H9 (cell line): Measurements from ENCODE around the gene COG6. TPM values are rescaled to one million over a fixed set of nuclear protein-coding genes. Genes with fewer than 3 reads are reported as not detected.

Experiments
- DNase-seq: peaks from one replicate; pipeline ENCODE4 v3.0.0-alpha.2; 2017
- H2AFZ ChIP-seq: one replicate; pipeline ENCODE4 v1.6.1; 2013; ENCODE audit warnings: mild to moderate bottlenecking, low read length, control low read depth, moderate library complexity
- H2AK5ac ChIP-seq: 2 replicates; pipeline ENCODE4 v1.6.1; 2013; ENCODE audit warnings: low read length, control low read depth, mixed read lengths; ENCODE audit not compliant: insufficient read length
- H2BK120ac ChIP-seq: one replicate; pipeline ENCODE4 v1.6.1; 2013; ENCODE audit warnings: low read depth, mild to moderate bottlenecking, low read length, control low read depth, inconsistent platforms; ENCODE audit not compliant: poor library complexity, severe bottlenecking
- H2BK12ac ChIP-seq: 2 replicates; pipeline ENCODE4 v1.6.1; 2013; ENCODE audit warnings: low read length, control low read depth, mixed read lengths, low read depth; ENCODE audit not compliant: insufficient read length
- H2BK15ac ChIP-seq: 2 replicates; pipeline ENCODE4 v1.6.1; 2013; ENCODE audit warnings: low read depth, low read length, control low read depth
- H2BK20ac ChIP-seq: one replicate; pipeline ENCODE4 v1.6.1; 2013; ENCODE audit warnings: low read depth, mild to moderate bottlenecking, low read length, control low read depth, inconsistent platforms; ENCODE audit not compliant: poor library complexity, severe bottlenecking
- H2BK5ac ChIP-seq: 2 replicates; pipeline ENCODE4 v1.6.1; 2013; ENCODE audit warnings: low read length, control low read depth, mixed read lengths; ENCODE audit not compliant: insufficient read length
- H3K14ac ChIP-seq: 2 replicates; pipeline ENCODE4 v1.6.1; 2013; ENCODE audit warnings: low read length, control low read depth; ENCODE audit not compliant: insufficient read depth
- H3K18ac ChIP-seq: 2 replicates; pipeline ENCODE4 v1.6.1; 2013; ENCODE audit warnings: low read depth, mild to moderate bottlenecking, mixed read lengths, low read length, control low read depth; ENCODE audit not compliant: insufficient read length
- H3K23ac ChIP-seq: 2 replicates; pipeline ENCODE4 v1.6.1; 2013; ENCODE audit warnings: low read length, control low read depth, mixed read lengths, low read depth; ENCODE audit not compliant: insufficient read length
- H3K23me2 ChIP-seq: 2 replicates; pipeline ENCODE4 v1.6.1; 2013; ENCODE audit warnings: low read depth, mild to moderate bottlenecking, mixed read lengths, low read length, control low read depth; ENCODE audit not compliant: insufficient read length, poor library complexity, severe bottlenecking
- H3K27ac ChIP-seq: 2 replicates; pipeline ENCODE4 v1.5.1; 2013; ENCODE audit warnings: low read length, control low read depth, mixed read lengths, low read depth; ENCODE audit not compliant: insufficient read length
- H3K27me3 ChIP-seq: 2 replicates; pipeline ENCODE4 v1.6.1; 2013; ENCODE audit warnings: low read length, control low read depth, inconsistent platforms; ENCODE audit not compliant: insufficient read depth
- H3K4ac ChIP-seq: 2 replicates; pipeline ENCODE4 v1.6.1; 2013; ENCODE audit warnings: low read depth, mild to moderate bottlenecking, control low read depth, inconsistent platforms, low read length, moderate library complexity
- H3K4me1 ChIP-seq: 2 replicates; pipeline ENCODE4 v1.6.1; 2013; ENCODE audit warnings: low read length, control low read depth, inconsistent platforms; ENCODE audit not compliant: insufficient read depth
- H3K4me2 ChIP-seq: 2 replicates; pipeline ENCODE4 v1.6.1; 2013; ENCODE audit warnings: low read length, control low read depth, mixed read lengths; ENCODE audit not compliant: insufficient read length, insufficient read depth
- H3K56ac ChIP-seq: 2 replicates; pipeline ENCODE4 v1.6.1; 2013; ENCODE audit warnings: low read depth, mild to moderate bottlenecking, mixed read lengths, low read length, control low read depth; ENCODE audit not compliant: insufficient read length
- H3K79me1 ChIP-seq: 2 replicates; pipeline ENCODE4 v1.6.1; 2013; ENCODE audit warnings: low read depth, mild to moderate bottlenecking, moderate library complexity, low read length, control low read depth, inconsistent platforms; ENCODE audit not compliant: insufficient read depth, poor library complexity, severe bottlenecking
- H3K79me2 ChIP-seq: 2 replicates; pipeline ENCODE4 v1.6.1; 2013; ENCODE audit warnings: low read length, control low read depth, inconsistent platforms; ENCODE audit not compliant: insufficient read depth
- H3K9ac ChIP-seq: 2 replicates; pipeline ENCODE4 v1.6.1; 2013; ENCODE audit warnings: low read length, control low read depth, mixed read lengths; ENCODE audit not compliant: insufficient read length; ENCODE audit errors: extremely low read depth
- H3K9me3 ChIP-seq: one replicate; pipeline ENCODE4 v1.6.1; 2013; ENCODE audit warnings: low read depth, low read length, inconsistent platforms; ENCODE audit not compliant: control insufficient read depth
- H3T11ph ChIP-seq: one replicate; pipeline ENCODE4 v1.6.1; 2013; ENCODE audit warnings: mild to moderate bottlenecking, low read length, control low read depth, inconsistent platforms
- H4K20me1 ChIP-seq: one replicate; pipeline ENCODE4 v1.6.1; 2013; ENCODE audit not compliant: control insufficient read depth, insufficient read length, insufficient read depth
- H4K5ac ChIP-seq: 2 replicates; pipeline ENCODE4 v1.6.1; 2013; ENCODE audit warnings: low read depth, mild to moderate bottlenecking, mixed read lengths, low read length, control low read depth; ENCODE audit not compliant: insufficient read length
- H4K8ac ChIP-seq: replicated peaks from 2 replicates; pipeline ENCODE4 v1.6.1; 2013; ENCODE audit warnings: low read length, control low read depth, mixed read lengths, low read depth; ENCODE audit not compliant: insufficient read length
- H4K91ac ChIP-seq: 2 replicates; pipeline ENCODE4 v1.6.1; 2013; ENCODE audit warnings: low read depth, mild to moderate bottlenecking, moderate library complexity, mixed read lengths, low read length, control low read depth; ENCODE audit not compliant: insufficient read length
- H3K27ac Mint-ChIP-seq, 3 experiments: 2 replicates in 2 of 3; 3 replicates in 1 of 3; pipeline ENCODE4 v1.8.0; 2020 to 2021; ENCODE audit warnings: mixed read lengths in 3 of 3, mild to moderate bottlenecking in 1 of 3, moderate library complexity in 1 of 3
- H3K27me3 Mint-ChIP-seq: 2 replicates; pipeline ENCODE4 v1.8.0; 2021; ENCODE audit warnings: low read depth, mild to moderate bottlenecking, moderate library complexity, mixed read lengths
- H3K36me3 Mint-ChIP-seq, 3 experiments: 2 replicates in 2 of 3; 3 replicates in 1 of 3; pipeline ENCODE4 v1.8.0; 2020 to 2021; ENCODE audit warnings: low read depth in 3 of 3, mixed read lengths in 3 of 3; ENCODE audit not compliant: insufficient read depth in 1 of 3
- H3K4me1 Mint-ChIP-seq, 2 experiments: 2 replicates each; pipeline ENCODE4 v1.8.0; 2020; ENCODE audit warnings: mixed read lengths in 2 of 2
- H3K4me3 Mint-ChIP-seq, 2 experiments: 2 replicates in 1 of 2; 3 replicates in 1 of 2; pipeline ENCODE4 v1.8.0; 2020 to 2021; ENCODE audit warnings: mild to moderate bottlenecking in 2 of 2, mixed read lengths in 2 of 2, moderate library complexity in 1 of 2
- H3K9me3 Mint-ChIP-seq, 2 experiments: 2 replicates in 1 of 2; 3 replicates in 1 of 2; pipeline ENCODE4 v1.8.0; 2020; ENCODE audit warnings: mild to moderate bottlenecking in 2 of 2, mixed read lengths in 2 of 2, moderate library complexity in 1 of 2
- WGBS: extraction: QIAGEN DNeasy Blood & Tissue Kit; methylation state at CpG from one replicate; pipeline ENCODE4 v1.1.7; 2013; ENCODE audit warnings: missing lambda C conversion rate, low lambda C conversion rate, mixed read lengths; ENCODE audit not compliant: insufficient read length; ENCODE audit errors: extremely low coverage; 5-methylcytosine and 5-hydroxymethylcytosine counted together
- microRNA-seq: library from miRNA; unstranded; fragments of <30 nt; microRNA quantifications from one replicate; pipeline ENCODE4, GENCODE V29; 2020; ENCODE audit warnings: borderline microRNAs expressed
- total RNA-seq: library from RNA; stranded (reverse); gene quantifications from 2 replicates; pipeline ENCODE4 v1.2.1, GENCODE V29; 2021
- TF ChIP-seq, protein P1 (sequence below): fragments of 200-600 bp; sonication (generic); conservative IDR thresholded peaks from 3 replicates; pipeline ENCODE4 v1.8.0; 2021; ENCODE audit warnings: antibody characterized with exemption, mild to moderate bottlenecking

COG6 gene
- total RNA-seq, 1 experiment from 2014 or later = 23.7 TPM

DNA sequence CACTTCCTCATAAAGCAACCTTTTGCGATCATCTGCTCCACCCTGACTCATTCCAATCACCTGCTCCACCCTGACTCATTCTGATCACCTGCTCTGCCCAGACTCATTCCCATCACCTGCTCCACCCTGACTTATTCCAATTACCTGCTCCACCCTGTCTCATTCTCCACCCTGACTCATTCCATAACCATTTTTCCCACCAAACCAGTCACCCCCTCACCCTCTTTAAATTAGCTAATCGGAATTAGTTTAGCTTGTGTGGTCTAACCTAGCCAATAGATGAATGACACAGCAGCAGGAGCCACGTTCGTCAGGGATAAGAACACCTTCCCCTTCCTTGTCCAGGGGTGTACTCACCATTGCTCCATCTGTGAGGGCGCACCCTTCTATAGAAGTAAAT is 134.0 kb downstream of the COG6 start:
- Histone ChIP-seq H3K14ac (no peak overlapping the region), H3K4me1 (peaks cover 9% of the 10 kb centered on the region; the same call in 1 of the 2 replicates), H4K5ac (no peak overlapping the region), H3K79me1 (no peaks in the 10 kb centered on the region), H3K23me2 (no peaks in the 10 kb centered on the region), H3K9ac (no peak overlapping the region), H3K18ac (no peak overlapping the region), H2BK5ac (no peak overlapping the region), H3K4me2 (no peak overlapping the region), H2AFZ (no peak overlapping the region), H2BK12ac (no peak overlapping the region), H3T11ph (no peak overlapping the region), H3K79me2 (no peaks in the 10 kb centered on the region), H3K4ac (no peak overlapping the region), H3K56ac (no peak overlapping the region), H4K20me1 (no peaks in the 10 kb centered on the region), H3K9me3 (peaks cover 6% of the 10 kb centered on the region), H2BK20ac (no peak overlapping the region), H2BK15ac (peak overlapping the region; percentile 94; the same call in 1 of the 2 replicates), H3K27ac (no peak overlapping the region), H2BK120ac (no peak overlapping the region), H4K91ac (no peak overlapping the region), H3K23ac (no peak overlapping the region), H3K27me3 (no peaks in the 10 kb centered on the region), H2AK5ac (no peak overlapping the region), H4K8ac (no peak overlapping the region)
- Mint-ChIP-seq H3K9me3 (peaks cover 22 to 35% of the 10 kb centered on the region in 2 experiments), H3K36me3 (peaks cover 9 to 29% (median 14%) of the 10 kb centered on the region in 3 experiments), H3K4me1 (peaks cover 17% of the 10 kb centered on the region in 2 experiments), H3K4me3 (no peak overlapping the region), H3K27ac (peak overlapping the region in 1 of 3 experiments; percentile 96; a peak in 2 of 7 replicates), H3K27me3 (no peaks in the 10 kb centered on the region)
- DNase-seq = no peak
- no CpG with 5 or more reads among the region's 5 CpGs for WGBS
- TF ChIP-seq, protein P1, sequence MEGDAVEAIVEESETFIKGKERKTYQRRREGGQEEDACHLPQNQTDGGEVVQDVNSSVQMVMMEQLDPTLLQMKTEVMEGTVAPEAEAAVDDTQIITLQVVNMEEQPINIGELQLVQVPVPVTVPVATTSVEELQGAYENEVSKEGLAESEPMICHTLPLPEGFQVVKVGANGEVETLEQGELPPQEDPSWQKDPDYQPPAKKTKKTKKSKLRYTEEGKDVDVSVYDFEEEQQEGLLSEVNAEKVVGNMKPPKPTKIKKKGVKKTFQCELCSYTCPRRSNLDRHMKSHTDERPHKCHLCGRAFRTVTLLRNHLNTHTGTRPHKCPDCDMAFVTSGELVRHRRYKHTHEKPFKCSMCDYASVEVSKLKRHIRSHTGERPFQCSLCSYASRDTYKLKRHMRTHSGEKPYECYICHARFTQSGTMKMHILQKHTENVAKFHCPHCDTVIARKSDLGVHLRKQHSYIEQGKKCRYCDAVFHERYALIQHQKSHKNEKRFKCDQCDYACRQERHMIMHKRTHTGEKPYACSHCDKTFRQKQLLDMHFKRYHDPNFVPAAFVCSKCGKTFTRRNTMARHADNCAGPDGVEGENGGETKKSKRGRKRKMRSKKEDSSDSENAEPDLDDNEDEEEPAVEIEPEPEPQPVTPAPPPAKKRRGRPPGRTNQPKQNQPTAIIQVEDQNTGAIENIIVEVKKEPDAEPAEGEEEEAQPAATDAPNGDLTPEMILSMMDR = no peak

Small RNA genes within 50 kb of the gene (microRNA-seq; reads per million reads assigned to microRNA genes)
- not detected for gene MIR4305

Other genes with a start within 250 kb of the COG6 start
- gene LHFPL6, start 52.5 kb upstream of the COG6 start, total RNA-seq = 3.5 and 3.9 TPM in 2 replicates